HEK293T (cell line): ENCODE data around the gene SUGP1.
"Not testable (repeated sequence)": the region's sequence is repeated elsewhere in the genome, so short reads cannot be mapped to it uniquely, and the experiment has no call there.

Experiments used
- CTCF ChIA-PET: fragments of 350-600 bp; formaldehyde crosslinking; extraction: SDS; loops from one replicate; lab custom pipeline; 2021; ENCODE audit warnings: antibody characterized with exemption, inconsistent platforms; lab: Yijun Ruan, JAX
- POLR2A ChIA-PET: fragments of 350-600 bp; formaldehyde crosslinking; extraction: SDS; loops from one replicate; lab custom pipeline; 2020; ENCODE audit warnings: antibody characterized with exemption, inconsistent platforms; lab: Yijun Ruan, JAX
- DNase-seq: peaks from one replicate; pipeline ENCODE4 v3.0.0; 2012; ENCODE audit warnings: mixed read lengths; ENCODE audit errors: extremely low spot score
- ARNT ChIP-seq: fragments of 450-650 bp; IDR thresholded peaks from 2 replicates; pipeline ENCODE4 v1.6.1; 2017; ENCODE audit warnings: mild to moderate bottlenecking
- BHLHE40 ChIP-seq: fragments of 450-650 bp; IDR thresholded peaks from 2 replicates; pipeline ENCODE4 v1.6.1; 2016; ENCODE audit warnings: mild to moderate bottlenecking, moderate library complexity, borderline replicate concordance
- CTBP1 ChIP-seq: fragments of 450-650 bp; IDR thresholded peaks from 2 replicates; pipeline ENCODE4 v1.6.1; 2016; ENCODE audit warnings: borderline replicate concordance
- ELF4 ChIP-seq: fragments of 450-650 bp; IDR thresholded peaks from 2 replicates; pipeline ENCODE4 v1.6.1; 2017; ENCODE audit warnings: antibody characterized with exemption
- FOXA1 ChIP-seq: fragments of 450-650 bp; IDR thresholded peaks from 2 replicates; pipeline ENCODE4 v1.6.1; 2016; ENCODE audit warnings: mild to moderate bottlenecking
- FOXK2 ChIP-seq: fragments of 450-650 bp; IDR thresholded peaks from 2 replicates; pipeline ENCODE4 v1.6.1; 2016; ENCODE audit warnings: mild to moderate bottlenecking
- FOXM1 ChIP-seq: fragments of 450-650 bp; IDR thresholded peaks from 2 replicates; pipeline ENCODE4 v1.6.1; 2017; ENCODE audit warnings: mild to moderate bottlenecking, borderline replicate concordance
- HDGF ChIP-seq: fragments of 450-650 bp; IDR thresholded peaks from 2 replicates; pipeline ENCODE4 v1.6.1; 2017; ENCODE audit warnings: antibody characterized with exemption, borderline replicate concordance
- L3MBTL2 ChIP-seq: fragments of 450-650 bp; conservative IDR thresholded peaks from 2 replicates; pipeline ENCODE4 v1.6.1; 2016; ENCODE audit warnings: mild to moderate bottlenecking
- LEF1 ChIP-seq: fragments of 450-650 bp; IDR thresholded peaks from 2 replicates; pipeline ENCODE4 v1.6.1; 2017; ENCODE audit warnings: mild to moderate bottlenecking, borderline replicate concordance
- NFRKB ChIP-seq: fragments of 450-650 bp; IDR thresholded peaks from 2 replicates; pipeline ENCODE4 v1.6.1; 2016; ENCODE audit warnings: mild to moderate bottlenecking, moderate library complexity
- PKNOX1 ChIP-seq: fragments of 450-650 bp; IDR thresholded peaks from 2 replicates; pipeline ENCODE4 v1.6.1; 2016
- SP1 ChIP-seq: fragments of 450-650 bp; IDR thresholded peaks from 2 replicates; pipeline ENCODE4 v1.6.1; 2017
- SUZ12 ChIP-seq: fragments of 450-650 bp; IDR thresholded peaks from 2 replicates; pipeline ENCODE4 v1.6.1; 2016; ENCODE audit warnings: mild to moderate bottlenecking
- TARDBP ChIP-seq: fragments of 450-650 bp; IDR thresholded peaks from 2 replicates; pipeline ENCODE4 v1.6.1; 2016
- ZNF384 ChIP-seq: fragments of 450-650 bp; IDR thresholded peaks from 2 replicates; pipeline ENCODE4 v1.6.1; 2016

Gene SUGP1

GRCh38 chr19:19257137-19257536 is 63.2 kb downstream of the SUGP1 start:
- CTCF ChIA-PET = no interaction called here
- POLR2A ChIA-PET = no interaction called here
- no peak for DNase-seq
- TF ChIP-seq SP1 (no peak), ZNF384 (no peak), FOXM1 (no peak), LEF1 (no peak), BHLHE40 (no peak)

GRCh38 chr19:19256072-19256969 is 64.0 kb downstream of the SUGP1 start:
- DNase-seq = no peak
- POLR2A ChIA-PET = interaction anchor here (0.7 kb wide), 1 partner anchor 36 kb away, joined by 3 read pairs; no protein-coding TSS in a partner anchor
- CTCF ChIA-PET = no interaction called here
- TF ChIP-seq BHLHE40 (no peak), HDGF (no peak), L3MBTL2 (no peak), FOXM1 (no peak), FOXK2 (no peak)

- POLR2A ChIA-PET, DNase-seq, CTCF ChIA-PET: not testable (repeated sequence)
These were observed 66.9 kb downstream of the SUGP1 start for GRCh38 chr19:19253409-19253808.

- TF ChIP-seq CTBP1 = no peak
- ChIA-PET CTCF (no interaction called here), POLR2A (no interaction called here)
- DNase-seq = no peak
These were observed 70.0 kb downstream of the SUGP1 start for GRCh38 chr19:19250196-19250801.

- TF ChIP-seq HDGF (no peak), SUZ12 (no peak), PKNOX1 (no peak)
- CTCF ChIA-PET = no interaction called here
- POLR2A ChIA-PET = no interaction called here
- DNase-seq = no peak
These were observed 79.8 kb downstream of the SUGP1 start for GRCh38 chr19:19240476-19240875.

- DNase-seq = no peak
- ChIA-PET POLR2A (no interaction called here), CTCF (no interaction called here)
- TF ChIP-seq PKNOX1 = peak; percentile 51
- no peak for TF ChIP-seq ARNT
These were observed 80.6 kb downstream of the SUGP1 start for GRCh38 chr19:19239675-19240074.

- no peak for DNase-seq
- ChIA-PET POLR2A (no interaction called here), CTCF (no interaction called here)
- TF ChIP-seq FOXM1 (no peak), FOXA1 (no peak), ELF4 (no peak), ARNT (no peak), HDGF (no peak), CTBP1 (no peak), SUZ12 (no peak), SP1 (no peak), ZNF384 (no peak), TARDBP (no peak), LEF1 (no peak), BHLHE40 (no peak), NFRKB (no peak), PKNOX1 (no peak)
These were observed 82.0 kb downstream of the SUGP1 start for GRCh38 chr19:19238126-19238894.
